ENCODE results near the gene PLXNA2.
A peak's percentile ranks its signal among the peaks of the same experiment; 100 is the strongest.

The PLXNA2 gene

DNA sequence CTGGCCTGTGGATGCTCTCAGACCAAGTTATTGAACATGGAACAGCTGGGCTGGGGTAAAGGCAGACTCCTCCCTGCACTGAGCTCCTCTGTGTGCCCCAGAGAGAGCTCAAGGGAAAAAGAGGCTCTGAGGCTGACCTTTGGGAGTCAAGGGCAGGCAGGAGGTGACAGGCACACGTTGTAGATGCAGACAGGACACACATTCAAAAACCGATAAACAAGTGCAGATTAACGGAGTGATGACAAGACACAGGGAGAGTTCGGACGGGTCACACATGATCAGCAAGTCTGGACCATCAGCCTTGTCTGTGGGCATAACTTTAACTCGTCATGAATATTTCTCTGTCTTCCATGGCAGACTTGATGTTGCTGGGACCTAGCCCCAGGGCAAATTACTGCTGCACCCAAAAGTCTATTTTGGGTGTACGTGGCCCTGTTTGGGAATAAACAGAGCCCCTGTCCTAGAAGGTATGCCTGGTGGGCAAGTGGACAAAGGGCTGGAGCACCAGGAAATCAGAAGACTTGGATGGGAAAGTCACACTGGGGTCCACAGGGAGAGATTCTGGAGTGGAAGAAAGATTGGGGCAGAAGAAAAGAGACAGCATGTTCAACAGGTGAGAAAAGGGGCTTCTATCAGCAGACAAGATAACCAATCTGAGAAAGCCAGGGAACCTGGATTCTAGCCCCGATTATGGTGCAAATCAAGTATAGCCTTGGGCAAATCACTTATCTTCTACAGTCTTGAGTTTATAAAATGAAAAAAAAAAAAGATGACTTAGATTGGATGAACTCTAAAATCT lies 74.9 kb downstream of the PLXNA2 start:
- no peak for DNase-seq (ENCODE audit: low read depth, low spot score)
- H3K27ac ChIP-seq = no peak overlapping the region

DNA sequence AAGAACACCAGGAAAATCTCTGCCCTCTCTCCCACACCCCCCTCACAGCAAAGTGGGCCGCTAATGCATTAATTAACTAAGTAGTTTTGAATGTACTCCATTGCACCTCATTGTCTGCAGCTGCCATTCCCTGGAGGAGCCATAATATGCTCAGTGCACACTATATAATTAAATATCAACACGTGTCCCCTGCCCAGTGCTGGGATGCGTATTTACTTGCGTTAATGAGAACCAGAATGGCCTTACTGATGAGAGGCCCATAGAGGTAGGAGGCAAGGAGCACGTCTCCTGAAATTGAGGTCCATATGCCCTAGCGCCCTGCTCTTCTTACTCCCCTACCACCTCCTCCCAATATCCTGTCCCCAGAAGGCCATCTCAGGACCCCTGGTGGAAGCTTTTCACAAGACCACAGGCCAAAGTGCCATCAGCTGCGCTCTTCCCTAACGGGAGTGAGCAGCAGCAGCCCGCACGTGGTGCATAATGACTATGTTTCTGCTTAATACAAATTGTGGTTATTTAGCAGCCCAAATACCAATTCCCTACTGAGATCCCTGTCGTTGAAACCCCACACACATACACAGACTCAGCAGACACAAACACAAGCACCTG lies 76.8 kb downstream of the PLXNA2 start:
- DNase-seq (ENCODE audit: low read depth, low spot score) = no peak
- no peak overlapping the region for H3K27ac ChIP-seq

DNA sequence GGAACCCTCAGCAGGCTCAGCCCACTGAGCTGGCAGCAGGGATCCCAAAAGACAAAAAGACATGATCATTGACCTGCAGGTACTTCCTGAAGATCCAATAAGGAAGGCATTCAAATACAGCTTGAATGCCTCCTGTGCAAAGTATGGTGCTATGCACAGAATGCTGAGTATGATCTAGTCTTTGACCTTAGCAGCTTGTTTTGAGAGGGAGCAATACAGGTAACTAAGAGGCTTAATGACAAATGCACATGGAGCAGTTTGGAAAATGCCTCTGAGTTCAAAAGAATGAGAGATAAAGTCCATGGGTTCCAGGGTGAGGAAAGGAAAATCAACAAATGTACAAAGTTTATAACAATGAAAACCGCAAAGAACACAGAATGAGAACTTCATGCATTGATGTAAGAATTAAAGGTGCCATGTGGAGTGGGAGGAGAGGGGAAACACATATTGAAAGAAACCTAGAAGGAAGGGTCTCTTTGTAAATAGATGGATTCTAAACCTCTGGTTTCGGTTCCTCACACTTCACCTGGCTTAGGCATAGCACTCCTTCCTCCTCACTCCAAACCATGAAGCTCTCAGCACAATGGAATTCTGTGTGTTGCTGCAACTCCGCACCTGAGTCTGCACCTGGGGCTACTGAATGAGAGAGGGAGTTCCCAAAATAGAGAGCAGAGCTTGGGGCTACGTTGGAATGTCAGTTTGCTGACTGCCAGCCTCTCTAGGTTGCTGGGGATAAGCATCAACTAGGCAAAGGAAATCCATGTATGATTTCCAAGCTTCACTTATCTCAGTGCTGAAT lies 77.6 kb downstream of the PLXNA2 start:
- peak; percentile 40 for DNase-seq (ENCODE audit: low read depth, low spot score)
- no peak overlapping the region for H3K27ac ChIP-seq

DNA sequence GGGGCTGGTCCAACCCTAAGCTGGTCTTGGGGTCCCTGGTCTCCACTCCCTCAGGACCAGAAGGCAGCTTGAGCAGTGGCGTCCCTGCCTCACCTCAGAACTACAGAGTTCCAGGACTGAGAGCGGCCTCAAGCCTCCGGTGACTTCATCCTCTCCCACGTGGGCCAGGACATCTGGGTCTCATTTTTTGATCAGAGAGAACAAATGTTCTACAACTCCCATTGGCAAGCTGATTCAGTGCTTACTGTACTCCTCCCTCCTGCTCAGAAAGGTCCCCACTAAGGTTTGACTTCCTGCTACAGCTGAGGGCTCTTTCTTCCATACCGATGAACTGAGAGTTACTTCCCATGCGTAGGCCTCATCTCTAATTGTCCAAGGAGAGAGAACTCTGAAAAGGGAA lies 78.5 kb downstream of the PLXNA2 start:
- H3K27ac ChIP-seq = no peak overlapping the region
- no peak for DNase-seq (ENCODE audit: low read depth, low spot score)

DNA sequence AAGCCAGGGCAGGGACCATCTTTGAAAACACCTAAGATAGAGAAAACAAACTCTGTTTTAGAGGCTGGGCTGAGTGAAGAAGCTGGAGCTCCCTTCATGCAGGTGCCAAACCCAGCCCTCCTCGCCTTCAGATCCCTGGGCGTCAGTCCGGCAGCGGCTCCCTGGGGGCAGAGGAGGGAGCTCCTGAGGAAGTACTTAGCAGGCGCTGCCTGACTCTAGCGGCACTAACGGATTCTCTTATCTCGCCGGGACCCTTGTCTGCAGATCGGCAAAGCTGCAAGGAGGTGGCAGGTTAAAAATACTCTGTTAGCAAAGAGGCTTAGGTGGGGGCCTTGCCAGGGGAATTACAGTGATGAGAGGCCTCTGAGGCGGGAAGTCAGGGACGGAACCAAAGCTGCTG lies 79.6 kb downstream of the PLXNA2 start:
- no peak overlapping the region for H3K27ac ChIP-seq
- DNase-seq (ENCODE audit: low read depth, low spot score) = no peak

DNA sequence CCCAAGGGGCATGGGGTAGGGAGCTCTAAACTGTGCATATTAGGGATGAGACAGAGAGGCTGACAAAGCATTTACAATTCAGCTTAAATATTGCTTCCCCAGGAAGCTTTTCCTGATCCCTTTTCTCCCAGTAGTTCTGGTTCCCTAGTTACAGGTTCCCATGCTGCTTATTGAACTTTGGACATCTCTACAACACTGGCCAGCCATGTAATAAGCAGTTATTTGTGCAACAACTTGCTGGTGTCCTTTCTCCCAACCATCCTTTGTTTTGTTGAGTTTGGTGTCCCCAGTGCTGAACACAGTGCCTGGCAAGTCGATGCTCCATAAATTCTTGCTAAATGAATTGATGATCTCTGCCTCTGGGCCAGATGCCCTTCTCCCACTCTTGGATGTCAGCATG lies 80.6 kb downstream of the PLXNA2 start:
- no peak overlapping the region for H3K27ac ChIP-seq

DNA sequence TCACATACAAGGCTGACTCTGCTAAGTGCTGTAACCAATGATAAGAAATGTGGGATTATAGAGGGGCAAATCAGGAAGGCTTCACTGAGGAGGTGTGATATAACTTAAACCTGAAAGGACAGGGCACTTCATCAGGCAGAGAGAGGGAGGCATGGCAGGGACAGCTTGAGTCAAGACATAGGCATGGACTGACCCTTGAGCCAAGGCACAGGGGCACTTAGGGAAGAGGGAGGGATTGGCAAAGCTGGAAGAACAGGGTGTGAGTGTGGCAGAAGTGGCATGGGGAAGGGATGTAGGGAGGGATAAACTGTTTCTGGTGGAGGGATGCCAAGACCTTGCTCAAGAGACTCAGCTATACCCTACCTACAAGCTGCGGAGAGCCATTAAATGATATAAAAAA lies 81.3 kb downstream of the PLXNA2 start:
- H3K27ac ChIP-seq = no peak overlapping the region
- no peak for DNase-seq (ENCODE audit: low read depth, low spot score)

More for the DNA sequence above, 80.6 kb downstream of the PLXNA2 start:
- DNase-seq (ENCODE audit: low read depth, low spot score) = no peak

DNA sequence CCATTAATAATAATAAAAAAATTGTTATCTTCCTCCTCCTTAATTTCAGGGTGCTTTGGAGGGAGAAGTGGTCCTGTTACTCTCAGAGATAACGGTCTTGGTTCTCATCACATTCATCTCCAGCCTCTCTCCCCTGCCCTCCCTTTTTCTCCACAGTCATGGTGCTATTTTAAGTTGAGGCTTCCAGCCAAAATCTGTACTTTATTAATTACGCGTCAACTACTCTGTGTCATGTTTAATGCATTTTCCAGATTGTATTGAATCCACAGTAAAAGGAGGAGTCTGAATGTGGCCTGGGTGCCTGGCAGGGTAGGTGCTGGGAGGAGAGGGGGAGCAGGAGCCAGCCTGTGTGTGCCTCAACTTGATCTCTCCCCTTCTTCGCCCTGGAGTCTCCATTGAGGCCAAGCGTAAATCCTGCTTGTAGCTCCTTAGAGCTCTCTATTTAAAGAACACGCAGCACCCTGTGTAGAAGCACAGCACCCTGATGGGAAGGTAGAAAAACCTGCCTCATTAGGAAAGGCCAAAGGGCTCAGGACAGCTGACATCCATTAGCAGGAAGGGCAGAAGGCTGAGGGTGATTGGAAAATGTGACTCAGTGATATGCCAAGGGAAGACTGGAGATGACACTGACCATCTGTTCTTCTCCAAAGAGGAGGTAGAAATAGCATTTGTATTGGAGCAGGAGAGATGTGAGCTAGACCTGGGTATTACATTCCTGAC lies 82.4 kb downstream of the PLXNA2 start:
- H3K27ac ChIP-seq = no peak overlapping the region
- DNase-seq (ENCODE audit: low read depth, low spot score) = no peak

DNA sequence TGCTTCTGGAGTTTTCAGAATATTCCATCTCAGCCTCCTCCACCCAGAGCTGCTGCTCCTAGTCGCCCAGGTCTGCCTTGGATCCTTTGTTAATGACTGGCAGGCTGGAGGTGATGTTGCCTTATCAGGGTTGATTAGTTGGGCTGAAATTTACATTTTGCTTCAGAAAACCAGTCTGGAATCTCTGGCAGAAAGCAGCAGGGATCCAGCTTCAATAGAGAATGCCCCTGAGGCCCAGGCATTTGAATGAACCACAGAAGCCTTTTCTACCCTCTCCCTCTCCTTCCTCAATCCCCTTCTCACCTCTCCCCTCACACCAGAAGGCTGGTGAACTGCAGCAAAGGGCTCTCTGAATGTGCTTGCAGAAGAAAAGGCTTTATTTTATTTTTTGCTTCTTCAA lies 83.2 kb downstream of the PLXNA2 start:
- H3K27ac ChIP-seq = no peak overlapping the region
- no peak for DNase-seq (ENCODE audit: low read depth, low spot score)

DNA sequence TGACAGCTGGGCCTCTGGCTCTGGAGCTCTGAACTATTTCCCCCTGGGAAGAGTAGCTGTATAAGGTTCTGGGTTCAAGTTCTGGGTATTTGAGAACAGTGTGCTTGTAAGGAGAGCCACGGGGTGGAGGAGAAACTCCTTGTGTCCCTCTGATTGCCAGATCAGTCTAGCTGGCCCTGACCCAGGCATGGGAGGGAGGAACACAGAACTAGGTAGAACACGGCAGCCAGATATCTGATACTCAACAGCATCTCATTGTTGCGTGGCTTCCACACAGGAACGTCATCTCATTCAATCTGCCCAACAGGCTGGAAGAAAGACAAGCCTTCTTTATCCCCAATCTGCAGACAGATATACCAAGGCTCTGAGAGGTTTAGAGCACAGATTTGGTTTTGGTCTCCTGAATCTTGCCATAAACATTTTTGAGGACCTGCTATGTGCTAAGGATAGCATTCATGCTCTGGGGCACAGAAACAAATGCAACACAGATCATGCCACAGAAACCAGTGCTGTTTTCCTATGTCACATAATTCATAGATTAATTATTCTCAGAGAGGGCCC lies 83.8 kb downstream of the PLXNA2 start:
- H3K27ac ChIP-seq = no peak overlapping the region
- no peak for DNase-seq (ENCODE audit: low read depth, low spot score)

DNA sequence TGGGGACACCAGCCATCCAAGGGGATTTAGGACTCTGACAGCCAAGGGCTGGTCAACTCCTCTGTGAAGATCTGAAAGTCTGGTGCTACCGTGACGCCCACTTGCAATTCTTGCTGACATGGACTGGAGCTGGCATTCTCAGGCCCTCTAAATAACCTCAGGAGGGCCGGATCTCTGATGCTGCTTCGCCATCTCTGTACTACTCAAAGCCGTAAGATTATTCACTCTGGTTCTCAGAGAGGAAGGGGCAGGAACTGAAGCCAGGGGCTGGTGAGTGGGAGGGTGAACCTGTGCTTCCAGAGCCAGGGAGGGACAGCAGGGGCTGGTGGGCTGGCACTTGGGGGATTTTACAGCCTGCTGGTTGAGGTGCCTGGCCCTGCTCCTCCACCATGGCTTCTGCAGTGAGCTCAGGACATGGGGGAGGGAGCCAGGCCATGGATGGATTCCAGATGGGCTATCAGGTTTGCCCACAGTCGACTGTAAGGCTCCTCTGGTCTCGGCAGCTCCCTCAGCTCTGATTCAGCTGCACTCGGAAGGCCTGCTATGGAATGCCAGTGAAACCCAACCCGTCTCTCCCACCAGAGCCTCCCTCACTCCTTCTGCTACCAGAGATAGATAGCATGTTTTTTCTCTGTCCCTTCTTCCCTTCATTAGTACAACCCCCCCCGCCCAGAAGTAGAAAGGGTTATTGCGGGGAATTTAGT lies 84.5 kb downstream of the PLXNA2 start:
- no peak overlapping the region for H3K27ac ChIP-seq
- no peak for DNase-seq (ENCODE audit: low read depth, low spot score)

DNA sequence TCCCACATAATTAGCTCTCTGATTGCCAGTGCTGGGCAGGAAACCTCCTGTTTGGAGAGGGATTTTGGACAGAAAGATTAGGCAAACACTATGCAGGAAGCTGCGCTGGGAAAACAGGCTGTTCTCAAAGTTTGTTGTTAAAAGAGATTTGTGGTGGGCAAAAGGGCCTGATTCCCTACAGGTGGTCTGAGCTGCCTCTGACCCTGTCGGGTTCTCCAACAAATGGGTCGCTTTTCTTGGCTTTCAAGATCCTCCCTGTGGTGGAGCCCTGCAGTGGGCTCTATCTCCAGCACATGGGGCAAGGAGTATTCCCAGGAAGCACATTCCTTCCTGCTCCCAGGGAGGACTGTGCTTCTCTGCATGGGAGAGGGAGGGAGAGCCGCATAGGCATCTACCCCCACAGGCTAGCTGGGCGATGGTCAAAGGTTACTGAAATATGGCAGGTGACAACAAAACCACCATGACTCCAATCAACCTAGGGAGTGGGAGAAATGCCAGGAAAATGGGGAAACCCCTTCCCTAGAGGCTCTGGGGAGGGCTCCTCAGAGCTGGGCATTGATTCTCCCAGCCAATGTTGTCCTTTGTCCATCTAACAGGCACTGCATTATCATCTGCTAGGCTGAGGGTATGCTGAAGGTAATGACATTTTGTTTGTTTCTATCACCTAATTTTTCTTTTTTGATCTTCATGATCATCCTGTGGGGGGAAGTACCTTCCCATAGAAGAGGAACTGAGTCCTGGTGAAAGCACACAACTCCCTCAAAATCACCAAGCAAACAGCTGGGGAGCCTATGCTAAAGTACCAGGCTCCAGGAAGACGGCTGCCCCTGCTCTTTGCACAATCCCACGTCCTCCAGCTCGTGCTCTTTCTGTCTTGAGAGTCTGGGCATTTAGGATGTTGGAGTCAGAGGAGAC lies 85.3 kb downstream of the PLXNA2 start:
- DNase-seq (ENCODE audit: low read depth, low spot score) = no peak

DNA sequence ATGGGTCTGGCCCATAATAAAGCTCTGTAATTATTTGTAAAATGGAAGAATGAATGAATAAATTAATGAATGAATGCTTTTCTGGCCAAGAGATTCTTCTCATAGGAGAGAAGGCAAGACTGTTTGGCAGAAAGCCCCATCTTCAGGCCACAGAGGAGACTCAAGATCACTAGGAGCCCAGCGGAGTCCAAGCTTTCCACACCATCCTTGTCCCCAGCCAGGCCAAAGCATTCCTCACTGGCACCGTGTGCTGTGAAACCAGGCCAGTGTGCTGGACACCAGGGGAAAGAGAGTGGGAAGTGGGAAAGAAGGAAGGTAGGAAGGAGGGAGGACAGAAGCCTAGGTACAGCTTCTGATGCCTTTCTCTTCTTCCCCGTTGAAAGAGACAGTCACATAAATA lies 86.4 kb downstream of the PLXNA2 start:
- DNase-seq (ENCODE audit: low read depth, low spot score) = no peak
- H3K27ac ChIP-seq = no peak overlapping the region

More for the DNA sequence above, 85.3 kb downstream of the PLXNA2 start:
- H3K27ac ChIP-seq = no peak overlapping the region

DNA sequence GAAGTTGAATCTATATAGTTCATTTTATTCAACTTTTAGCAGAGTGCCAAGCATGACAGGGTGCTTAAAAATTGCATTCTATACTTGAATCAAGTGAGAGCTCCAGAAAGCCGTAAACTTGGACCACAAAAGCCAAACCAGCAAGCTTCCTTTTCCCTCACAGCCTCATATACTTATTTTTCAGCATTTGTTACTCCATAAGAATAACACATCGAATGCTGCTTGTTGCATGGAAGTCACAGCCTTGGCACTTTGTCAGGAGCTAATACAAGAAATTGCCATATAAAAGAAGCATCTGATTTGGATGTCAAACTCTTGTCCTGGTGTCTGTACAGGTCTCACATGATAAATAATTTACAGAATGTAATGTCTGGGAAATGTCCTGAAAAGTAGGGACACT lies 87.4 kb downstream of the PLXNA2 start:
- no peak overlapping the region for H3K27ac ChIP-seq
- DNase-seq (ENCODE audit: low read depth, low spot score) = no peak

DNA sequence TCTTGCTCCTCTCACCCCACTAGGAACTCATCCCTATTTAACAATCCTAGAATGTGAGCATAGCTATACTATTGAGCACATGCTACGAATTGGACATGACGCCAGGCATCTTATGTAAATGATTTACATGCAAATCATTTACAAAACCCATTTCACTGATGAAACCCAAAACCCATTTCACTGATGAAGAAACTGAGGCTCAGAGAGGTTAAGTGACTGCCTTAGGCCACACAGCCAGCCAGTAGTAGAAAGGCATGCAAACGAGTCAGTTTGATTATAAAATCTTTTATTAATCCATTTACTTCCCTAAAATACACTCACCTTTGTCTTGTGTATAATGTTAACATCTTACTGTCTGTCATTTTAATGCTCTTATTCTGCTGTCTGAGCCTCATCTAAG lies 87.9 kb downstream of the PLXNA2 start:
- H3K27ac ChIP-seq = no peak overlapping the region

DNA sequence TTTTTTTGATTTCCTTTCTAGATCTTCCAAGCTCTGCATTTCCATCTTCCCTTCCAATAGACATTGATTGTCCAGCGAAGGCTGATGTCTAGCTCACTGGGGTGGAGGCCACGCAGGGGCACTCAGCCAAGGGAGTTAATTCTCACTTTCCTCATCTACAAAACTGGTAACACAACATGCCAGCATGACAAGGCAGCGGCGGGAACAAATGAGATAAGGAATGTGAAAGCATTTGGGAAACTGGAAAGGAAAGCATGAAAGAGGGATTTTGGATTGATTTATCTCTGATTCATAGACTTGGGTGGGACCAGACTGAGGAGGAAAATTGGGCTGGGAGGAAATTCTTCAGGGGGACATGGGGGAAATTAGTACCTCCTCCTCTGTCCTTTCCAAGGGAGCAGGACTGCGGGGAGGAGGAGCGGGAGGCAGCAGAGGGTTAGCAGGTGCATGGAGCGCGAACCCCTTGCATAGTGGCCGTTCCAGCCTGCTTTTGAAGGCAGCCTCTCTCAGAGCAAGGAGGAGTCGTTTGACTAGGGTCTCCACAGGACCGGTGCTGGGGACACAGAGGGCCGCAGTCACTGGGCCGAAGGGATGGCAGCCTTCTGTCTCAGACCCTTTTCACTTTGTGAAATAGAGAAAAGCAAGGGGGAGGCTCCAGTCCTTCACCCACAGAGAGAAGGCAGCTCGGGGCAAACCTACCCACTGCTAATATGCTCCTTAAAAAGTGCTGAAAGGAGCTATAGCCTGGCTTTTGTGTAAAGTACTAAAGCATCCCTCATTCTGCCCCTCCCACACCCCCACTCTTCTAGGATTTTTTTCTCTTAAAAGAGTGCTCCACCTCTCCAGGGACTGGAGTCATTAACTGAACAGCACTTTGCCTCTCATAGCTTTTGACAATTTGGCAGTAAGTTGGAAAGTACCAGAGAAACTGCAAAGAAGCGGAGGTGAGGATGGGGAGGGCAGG lies 89.2 kb downstream of the PLXNA2 start:
- no peak overlapping the region for H3K27ac ChIP-seq
- no peak for DNase-seq (ENCODE audit: low read depth, low spot score)

More for the DNA sequence above, 87.9 kb downstream of the PLXNA2 start:
- no peak for DNase-seq (ENCODE audit: low read depth, low spot score)

DNA sequence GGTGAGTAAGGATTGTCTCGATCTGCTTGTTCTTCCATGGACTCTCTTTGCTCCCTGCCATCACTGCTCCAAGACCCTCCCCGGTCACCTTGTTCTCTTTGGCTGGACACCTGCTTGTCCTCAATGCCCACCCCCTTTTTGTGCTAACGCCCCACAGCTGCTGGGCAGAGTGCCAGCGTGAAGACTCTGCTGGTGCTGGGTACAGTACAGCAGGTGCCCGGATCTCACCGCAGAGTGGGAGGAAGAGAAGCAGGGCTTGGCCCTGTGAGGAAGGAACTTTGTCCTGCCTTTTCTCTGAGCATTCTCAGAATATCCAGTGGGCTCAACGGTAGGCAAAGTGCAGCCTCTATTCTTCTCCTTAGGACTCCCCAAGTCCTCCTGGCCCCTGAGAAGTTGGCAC lies 90.1 kb downstream of the PLXNA2 start:
- no peak for DNase-seq (ENCODE audit: low read depth, low spot score)
- H3K27ac ChIP-seq = no peak overlapping the region

DNA sequence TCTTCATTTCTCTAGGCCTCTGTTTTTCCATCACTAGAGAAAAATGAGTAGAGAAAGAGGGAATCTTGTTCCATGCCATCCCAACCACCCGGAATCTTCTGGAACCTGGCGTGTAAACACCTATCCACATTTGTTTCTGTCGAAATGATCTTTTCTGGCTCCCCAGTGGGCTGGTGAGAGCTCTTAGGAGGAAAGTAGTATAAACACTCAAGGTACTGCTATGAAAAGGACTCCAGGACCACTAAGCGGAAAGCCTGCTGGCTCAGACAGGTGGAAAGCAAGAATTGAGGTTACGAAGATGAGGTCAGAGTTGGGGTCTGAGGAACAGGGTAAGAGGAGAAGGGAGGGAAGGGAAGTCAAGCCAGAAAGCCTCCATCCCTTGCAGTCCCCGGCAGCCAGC lies 90.8 kb downstream of the PLXNA2 start:
- no peak overlapping the region for H3K27ac ChIP-seq
- no peak for DNase-seq (ENCODE audit: low read depth, low spot score)
